SK-N-SH treated with all-trans-retinoic acid at 6 μM for 48 hours (cell line): ENCODE measurements around the gene ECE2.

Experiments
- ARNTL ChIP-seq: fragments of 450-650 bp; formaldehyde crosslinking; IDR thresholded peaks from 2 replicates; pipeline ENCODE4 v1.5.0; 2020; ENCODE audit warnings: low read depth, mild to moderate bottlenecking, moderate library complexity, borderline replicate concordance
- BACH2 ChIP-seq: fragments of 250-450 bp; sonication (Bioruptor Pico); IDR thresholded peaks from 2 replicates; pipeline ENCODE4 v1.9.0; 2021; ENCODE audit warnings: mild to moderate bottlenecking, borderline replicate concordance
- ESRRG ChIP-seq: fragments of 250-450 bp; sonication (Bioruptor Pico); IDR thresholded peaks from 2 replicates; pipeline ENCODE4 v1.6.1; 2021; ENCODE audit warnings: mild to moderate bottlenecking
- ISL1 ChIP-seq: fragments of 250-450 bp; sonication (Bioruptor Pico); IDR thresholded peaks from 2 replicates; pipeline ENCODE4 v2.1.2; 2022; ENCODE audit warnings: mild to moderate bottlenecking, moderate library complexity
- PATZ1 ChIP-seq: fragments of 250-450 bp; sonication (Bioruptor Pico); IDR thresholded peaks from 2 replicates; pipeline ENCODE4 v1.8.0; 2020; ENCODE audit warnings: mild to moderate bottlenecking, moderate library complexity, borderline replicate concordance
- PPARA ChIP-seq: fragments of 250-450 bp; sonication (Bioruptor Pico); IDR thresholded peaks from 2 replicates; pipeline ENCODE4 v1.5.0; 2020; ENCODE audit warnings: mild to moderate bottlenecking, borderline replicate concordance
- ZFP30 ChIP-seq: fragments of 450-650 bp; formaldehyde crosslinking; IDR thresholded peaks from 2 replicates; pipeline ENCODE4 v1.5.0; 2022; ENCODE audit warnings: mild to moderate bottlenecking, moderate library complexity
- ZNF565 ChIP-seq: fragments of 450-650 bp; formaldehyde crosslinking; conservative IDR thresholded peaks from 2 replicates; pipeline ENCODE4 v1.5.0; 2020; ENCODE audit warnings: low read depth, mild to moderate bottlenecking, moderate library complexity
- ZNF70 ChIP-seq: fragments of 450-650 bp; formaldehyde crosslinking; IDR thresholded peaks from 2 replicates; pipeline ENCODE4 v1.5.0; 2020; ENCODE audit warnings: mild to moderate bottlenecking, moderate library complexity

- TF ChIP-seq ARNTL (CRISPR knock-in tag) (no peak), PATZ1 (CRISPR knock-in tag) (no peak), BACH2 (CRISPR knock-in tag) (no peak), ZNF70 (CRISPR knock-in tag) (no peak), ESRRG (CRISPR knock-in tag) (no peak), PPARA (CRISPR knock-in tag) (no peak), ZNF565 (CRISPR knock-in tag) (no peak), ZFP30 (CRISPR knock-in tag) (no peak), ISL1 (CRISPR knock-in tag) (no peak)
Measured at GRCh38 chr3:184237807-184238206, 38.0 kb upstream of the ECE2 start.
